ENCODE measurements around the gene SLC25A30.

SLC25A30 gene

DNA sequence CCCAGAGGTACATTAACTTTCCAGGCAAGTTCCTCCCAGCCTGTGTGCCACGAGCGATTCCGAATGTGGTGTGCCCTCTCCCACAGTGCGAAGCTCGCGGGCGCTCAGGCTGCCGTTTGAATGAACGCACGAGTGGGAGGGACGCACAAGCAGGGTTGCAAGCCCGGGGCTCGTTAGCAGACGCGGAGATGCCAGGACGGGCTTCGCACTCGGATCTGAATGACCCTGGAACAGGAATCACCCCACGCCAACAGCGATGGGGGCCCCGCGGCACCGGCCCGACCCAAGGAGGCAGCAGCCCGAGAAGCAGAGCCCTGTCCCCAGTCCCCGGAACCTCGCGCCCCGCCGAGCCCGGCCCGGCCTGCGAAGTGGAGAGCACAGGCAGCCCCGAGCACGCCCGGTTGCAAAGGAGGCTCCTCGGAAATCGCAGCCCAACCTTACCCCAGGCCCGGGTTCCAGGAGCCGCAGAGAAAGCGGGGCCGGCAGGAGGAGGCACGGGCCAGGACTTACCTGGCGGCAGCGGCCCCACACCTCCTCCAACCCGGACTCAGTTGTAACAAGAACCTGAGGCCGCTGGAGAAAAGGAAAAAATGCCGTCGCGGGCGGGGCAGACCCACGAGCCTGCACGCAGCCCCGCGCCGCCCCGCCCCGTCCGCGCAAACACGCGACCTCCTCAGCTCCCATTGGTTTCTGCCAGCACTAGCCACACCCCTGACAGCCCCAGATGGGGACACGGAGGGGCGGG lies at the start of gene SLC25A30:
Gene SLC25A30 (minus strand): TSS at position 584 of the 745 bp plus-strand sequence. CDS start 6,948 bp downstream, outside the sequence.
- peak; percentile 87 to 91 for DNase-seq

DNA sequence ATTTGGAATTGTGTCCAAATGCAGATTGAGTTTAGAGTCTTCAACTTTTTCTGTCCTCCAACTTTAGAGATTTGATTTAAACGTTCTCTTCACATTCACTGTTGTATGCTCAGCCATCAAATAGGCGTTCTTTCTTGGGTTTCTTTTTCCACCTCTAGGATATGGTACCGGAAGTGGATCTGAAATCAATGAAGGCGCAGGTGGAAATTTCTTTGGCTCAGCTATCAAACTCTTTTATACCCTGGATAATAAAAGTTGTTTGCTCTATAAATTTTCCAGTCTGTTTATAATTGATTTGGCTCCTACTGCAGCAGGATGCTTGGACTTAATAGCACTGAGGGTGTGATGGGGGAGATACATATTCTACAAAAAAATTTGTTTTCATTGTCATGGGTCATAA lies 48.2 kb upstream of the SLC25A30 start:
- no peak for DNase-seq

- peak; percentile 95 to 97 for DNase-seq
Observed at GRCh38 chr13:45464687-45465453, 46.7 kb upstream of the SLC25A30 start, which contains the start of gene COG3. TSS of gene COG3 (plus strand) at chr13:45464939. CDS start at chr13:45465037, 98 bp downstream.

GRCh38 chr13:45464141-45464686 lies 46.0 kb upstream of the SLC25A30 start:
- DNase-seq, result no peak

GRCh38 chr13:45456196-45456972 lies 38.2 kb upstream of the SLC25A30 start:
- no peak for DNase-seq

- DNase-seq, result no peak
Observed at GRCh38 chr13:45454204-45454603, 36.0 kb upstream of the SLC25A30 start.

GRCh38 chr13:45451282-45451681 lies 33.1 kb upstream of the SLC25A30 start:
- DNase-seq, result no peak

DNA sequence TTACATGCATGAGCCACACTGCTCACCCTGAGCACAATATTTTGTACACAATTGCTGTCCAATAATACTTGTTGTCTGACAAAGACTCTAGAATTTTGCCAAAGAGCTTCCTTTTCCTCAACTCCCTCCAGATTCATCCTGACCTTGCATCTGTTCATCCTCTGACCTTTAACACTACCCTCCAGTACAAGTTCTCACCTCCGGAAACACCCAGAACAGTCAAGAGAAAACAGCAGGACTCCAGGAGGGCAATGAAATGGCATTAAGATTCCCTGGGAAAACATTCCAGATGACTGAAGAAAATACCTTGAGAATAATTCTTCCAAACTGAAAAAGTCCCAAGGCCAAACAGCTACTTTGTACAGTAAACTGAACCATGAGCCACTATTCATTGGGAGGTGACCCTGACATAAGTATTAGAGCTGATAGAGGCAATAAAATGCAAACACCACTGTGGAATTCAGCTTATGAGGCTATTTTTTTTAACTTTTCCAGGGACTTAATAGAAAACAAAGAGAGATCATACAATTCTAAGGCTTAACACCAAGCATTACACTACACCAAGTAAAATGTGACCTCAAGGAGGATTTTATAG lies 30.9 kb upstream of the SLC25A30 start:
- no peak for DNase-seq

GRCh38 chr13:45447050-45447661 lies 29.0 kb upstream of the SLC25A30 start:
- DNase-seq, result no peak

GRCh38 chr13:45446181-45446580 lies 28.0 kb upstream of the SLC25A30 start:
- DNase-seq, result no peak

DNA sequence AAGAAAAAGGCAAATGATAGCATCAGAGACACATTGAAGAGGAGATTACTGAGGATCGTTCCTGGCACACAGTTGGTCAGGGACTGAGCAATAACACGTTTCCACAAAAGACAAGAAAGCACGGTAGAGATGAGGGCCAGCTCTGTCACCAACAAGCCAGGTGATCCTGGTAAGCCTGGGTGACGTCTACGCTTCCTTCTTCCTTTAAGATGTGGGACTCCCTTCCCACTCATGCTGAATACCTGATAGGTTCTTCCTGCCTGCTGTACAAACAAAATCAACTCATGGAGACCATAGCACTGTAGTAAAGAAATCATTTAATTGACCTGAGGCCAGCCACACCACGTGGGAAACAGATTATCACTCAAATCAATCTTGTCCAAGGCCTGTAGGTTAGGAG lies 26.9 kb upstream of the SLC25A30 start:
- no peak for DNase-seq

GRCh38 chr13:45441633-45442032 lies 23.5 kb upstream of the SLC25A30 start:
- peak in 1 of 2 donors; percentile 7 for DNase-seq

- no peak for DNase-seq
Observed at GRCh38 chr13:45439781-45440462, 21.7 kb upstream of the SLC25A30 start.

GRCh38 chr13:45439008-45439407 lies 20.8 kb upstream of the SLC25A30 start:
- DNase-seq, result no peak

DNA sequence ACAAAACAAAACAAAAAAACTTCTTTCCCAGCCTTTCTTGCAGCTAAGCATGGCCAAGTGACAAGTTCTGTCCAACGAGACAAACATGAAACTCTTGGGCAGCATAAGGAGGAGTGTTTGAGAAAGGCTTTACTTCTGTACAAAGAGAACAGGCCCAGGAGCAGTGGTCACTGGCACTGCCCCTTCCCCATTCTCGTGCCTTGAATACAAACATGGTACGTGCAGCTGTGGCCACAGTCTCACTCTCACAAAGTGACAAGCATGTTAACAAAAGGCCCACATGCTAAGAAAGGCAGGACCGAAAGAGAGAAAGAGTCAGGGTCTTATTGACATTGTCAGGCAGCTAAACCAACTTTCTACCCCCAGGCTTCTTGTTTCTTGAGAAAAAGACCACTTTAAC lies 19.8 kb upstream of the SLC25A30 start:
- DNase-seq, result no peak

DNA sequence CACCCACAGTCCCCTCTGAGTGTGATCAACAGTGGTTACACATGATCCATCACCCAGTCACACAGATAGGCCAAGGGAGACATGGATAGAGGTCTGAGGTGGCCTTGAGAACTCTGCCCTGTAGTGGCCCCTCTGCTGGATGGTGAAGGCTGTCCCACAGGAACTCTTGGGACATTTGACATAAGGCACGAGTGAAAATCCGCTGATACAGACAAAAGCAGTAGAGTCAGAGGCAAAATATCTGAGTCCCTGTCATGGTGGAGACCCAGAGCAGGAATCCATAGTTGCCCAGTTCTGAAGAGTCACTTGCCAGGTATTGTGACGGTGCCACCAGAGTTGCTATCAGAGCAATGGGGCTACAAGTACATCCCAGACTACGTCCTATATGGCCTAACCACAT lies 18.8 kb upstream of the SLC25A30 start:
- DNase-seq, result no peak

DNA sequence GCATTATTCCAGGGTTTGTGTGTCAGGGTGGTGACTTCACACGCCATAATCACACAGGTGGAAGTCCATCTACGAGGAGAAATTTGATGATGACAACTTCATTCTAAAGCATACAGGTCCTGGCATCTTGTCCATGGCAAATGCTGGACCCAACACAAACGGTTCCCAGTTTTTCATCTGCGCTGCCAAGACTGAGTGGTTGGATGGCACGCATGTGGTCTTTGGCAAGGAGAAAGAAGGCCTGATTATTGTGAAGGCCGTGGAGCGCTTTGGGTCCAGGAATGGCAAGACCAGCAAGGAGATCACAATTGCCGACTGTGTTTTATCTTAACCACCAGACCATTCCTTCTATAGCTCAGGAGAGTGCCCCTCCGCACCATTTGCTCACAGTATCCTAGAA lies 18.2 kb upstream of the SLC25A30 start:
- no peak for DNase-seq

GRCh38 chr13:45434556-45435371 lies 16.6 kb upstream of the SLC25A30 start:
- no peak for DNase-seq

DNA sequence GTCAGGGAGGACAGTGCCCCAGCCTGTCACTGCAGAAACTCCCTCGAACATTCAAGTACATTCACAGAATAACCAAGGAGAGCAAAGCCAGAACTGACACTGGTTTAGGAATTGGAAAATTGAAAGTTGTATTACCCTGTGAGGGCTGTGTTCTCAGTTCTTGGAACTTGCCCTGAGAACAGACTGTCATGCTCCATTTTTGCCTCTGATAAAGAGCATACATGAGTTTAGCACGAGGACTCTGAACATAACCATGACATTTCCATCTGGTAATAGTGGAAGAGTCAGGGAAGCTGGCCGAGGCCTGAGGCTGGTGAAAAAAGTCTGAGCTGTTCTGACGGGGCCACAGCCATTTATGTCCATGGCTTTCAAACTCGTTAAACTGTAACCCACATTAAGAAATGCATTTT lies 15.2 kb upstream of the SLC25A30 start:
- no peak for DNase-seq

DNA sequence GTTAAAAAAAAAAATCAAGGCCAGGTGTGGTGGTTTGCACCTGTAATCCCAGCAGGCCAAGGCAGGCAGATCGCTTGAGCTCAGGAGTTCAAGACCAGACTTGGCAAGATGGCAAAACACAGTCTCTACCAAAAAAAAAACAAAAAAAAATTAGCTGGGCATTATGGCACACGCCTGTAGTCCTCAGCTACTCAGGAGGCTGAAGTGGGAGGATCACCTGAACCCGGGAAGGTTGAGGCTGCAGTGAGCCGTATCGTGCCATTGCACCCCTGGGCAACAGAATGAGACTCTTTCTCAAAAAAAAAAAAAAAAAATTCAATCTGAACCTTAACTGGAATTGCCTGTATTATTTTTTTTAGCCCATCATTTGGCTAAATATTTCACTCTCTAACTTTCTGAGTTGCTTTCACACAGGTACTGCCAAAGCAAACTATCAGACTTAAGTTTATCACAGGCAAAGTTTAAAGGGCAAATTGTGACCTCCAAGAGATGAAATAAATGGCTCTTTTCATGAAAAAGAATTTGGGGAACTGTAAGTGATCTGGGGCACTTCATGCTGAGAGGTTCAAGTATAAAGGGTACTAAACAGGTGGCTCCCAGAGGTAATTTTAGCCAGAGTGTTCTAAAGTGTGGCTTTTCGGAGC lies 14.7 kb upstream of the SLC25A30 start:
- no peak for DNase-seq
